NCI-H2081 (cell line): ENCODE data around the gene ANXA7.

Source experiments
- DNase-seq, 2 experiments: peaks; one replicate each; lab custom pipeline; 2025; lab: John Stamatoyannopoulos, UW

The ANXA7 gene

DNA sequence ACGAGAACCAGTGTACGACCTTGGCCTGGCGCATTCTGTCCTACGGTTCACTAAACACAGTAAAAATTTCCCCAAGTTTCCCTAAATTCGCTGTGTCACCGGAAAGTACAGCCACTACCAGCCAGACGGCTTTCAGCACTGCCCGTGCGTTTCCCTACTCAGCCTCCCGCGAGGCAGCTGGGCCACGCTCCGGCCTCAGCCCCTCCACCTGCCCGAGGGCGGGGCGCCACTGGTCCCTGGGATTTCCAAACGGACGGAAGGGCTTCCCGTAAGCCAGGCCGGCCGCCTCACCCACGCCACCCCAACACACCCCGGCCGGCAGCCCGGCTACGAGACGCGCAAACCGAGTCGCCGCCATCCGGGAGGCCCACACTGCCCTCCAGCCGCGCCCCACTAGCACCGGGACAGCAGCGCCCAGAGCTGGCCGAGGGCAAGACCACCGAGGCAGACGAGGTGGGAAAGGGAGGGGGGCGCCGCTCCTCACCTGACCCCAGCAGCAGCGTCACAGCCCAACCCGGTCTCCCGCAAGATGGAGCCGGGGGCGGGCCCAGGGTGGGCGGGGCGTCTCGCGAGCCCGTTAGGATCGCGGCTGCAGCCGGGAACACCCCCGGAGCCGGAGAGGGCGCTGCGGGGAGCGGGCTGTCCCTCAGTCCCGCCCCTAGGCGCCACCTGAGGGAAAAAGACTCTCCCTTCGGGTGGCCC, at the start of gene ANXA7:
TSS of gene ANXA7 (minus strand) at position 531 of the 702 bp plus-strand sequence. CDS start 13,202 bp downstream, outside the sequence.
- DNase-seq, result peak; percentile 84 to 88

DNA sequence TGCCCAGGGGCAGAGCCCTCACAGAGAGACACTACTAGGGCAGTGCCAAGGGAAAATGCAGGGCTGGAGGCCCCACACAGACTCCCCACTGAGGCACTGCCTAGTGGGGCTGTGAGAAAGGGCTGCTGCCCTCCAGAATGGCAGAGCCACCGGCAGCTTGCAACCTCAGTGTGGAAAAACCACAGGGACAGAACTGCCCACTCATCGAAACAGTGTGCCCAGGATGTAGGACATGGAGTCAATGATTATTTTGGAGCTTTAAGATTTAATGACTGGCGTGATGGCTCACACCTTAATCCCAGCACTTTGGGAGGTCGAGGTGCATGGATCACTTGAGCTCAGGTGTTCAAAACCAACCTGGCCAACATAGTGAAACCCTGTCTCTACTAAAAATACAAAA, 47.0 kb upstream of the ANXA7 start:
- no peak for DNase-seq

DNA sequence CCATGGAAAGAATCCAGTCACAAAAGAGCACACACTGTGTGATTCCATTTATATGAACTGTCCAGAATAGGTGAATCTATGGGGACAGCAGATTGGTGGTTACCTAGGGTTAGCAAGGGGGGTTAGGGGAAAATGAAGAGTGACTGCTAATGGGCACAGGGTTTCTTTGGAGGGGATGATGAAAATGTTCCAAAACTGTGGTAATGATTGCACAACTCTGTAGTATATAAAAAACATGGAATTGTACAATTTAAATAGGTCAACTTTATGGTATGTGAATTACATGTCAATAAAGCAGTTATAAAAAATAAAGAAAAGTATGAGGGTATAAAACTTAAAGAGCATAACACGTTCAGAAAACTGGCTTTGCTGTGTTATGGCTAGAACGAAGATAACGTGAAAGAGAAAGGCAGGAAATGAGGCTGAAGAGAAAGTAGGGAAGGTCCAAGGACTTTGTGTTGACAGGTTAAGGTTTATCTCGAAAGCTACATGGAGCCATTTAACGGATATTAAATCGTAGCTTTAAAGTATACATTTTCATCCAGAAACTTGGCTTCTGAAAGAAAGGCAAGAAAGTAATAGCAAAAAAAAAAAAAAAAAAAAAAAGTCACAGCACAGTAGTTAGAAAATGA, 45.9 kb upstream of the ANXA7 start:
- DNase-seq, result no peak

DNA sequence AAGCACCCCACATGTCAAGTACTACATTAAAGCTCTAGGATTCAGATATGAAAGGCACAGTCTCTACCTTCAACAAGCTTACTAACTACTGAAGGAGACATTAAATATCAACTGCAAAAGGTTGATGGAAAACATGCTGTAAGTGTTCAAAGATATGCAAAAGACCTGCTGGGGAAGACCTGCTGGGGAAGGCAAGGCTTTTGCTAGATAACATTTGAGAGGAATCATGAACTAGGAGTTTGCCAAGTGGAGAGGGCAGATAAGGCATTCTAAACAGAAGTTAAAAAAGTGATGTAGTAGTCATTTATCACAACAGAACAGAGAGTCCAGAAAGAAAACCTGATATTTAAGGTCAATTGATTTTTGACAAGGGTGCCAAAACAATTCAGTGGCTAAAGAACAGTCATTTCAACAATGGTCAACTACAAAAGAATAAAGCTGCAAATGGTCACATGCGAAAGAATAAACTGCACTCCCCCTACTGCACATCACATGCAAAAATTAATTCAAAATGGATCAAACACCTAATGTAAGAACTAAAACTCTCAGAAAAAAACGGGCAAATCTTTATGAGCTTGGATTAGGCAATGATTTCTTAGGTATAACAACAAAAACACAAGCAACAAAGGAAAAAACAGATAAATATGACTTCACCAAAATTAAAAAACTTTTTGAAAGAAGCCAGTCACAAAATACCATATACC, 42.5 kb upstream of the ANXA7 start:
- no peak for DNase-seq

DNA sequence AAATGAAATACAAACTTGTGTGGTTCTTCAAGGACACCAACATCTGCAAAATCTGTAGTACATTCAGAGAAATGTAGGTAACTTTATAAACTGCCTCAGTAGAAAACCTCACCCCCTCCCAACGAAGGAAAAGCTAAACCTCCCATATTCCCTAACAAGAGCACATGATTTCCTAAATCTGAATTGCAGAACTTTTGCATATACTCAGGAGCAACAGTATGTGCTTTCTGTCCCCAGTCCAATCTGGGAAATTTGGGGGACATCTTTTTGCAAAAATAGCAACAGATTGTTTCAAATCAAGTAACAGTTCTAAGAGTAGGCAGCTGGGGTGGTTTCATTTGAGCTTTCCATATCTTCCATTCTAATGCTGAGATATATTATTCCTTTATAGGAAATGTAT, 35.3 kb upstream of the ANXA7 start:
- DNase-seq, result no peak

DNA sequence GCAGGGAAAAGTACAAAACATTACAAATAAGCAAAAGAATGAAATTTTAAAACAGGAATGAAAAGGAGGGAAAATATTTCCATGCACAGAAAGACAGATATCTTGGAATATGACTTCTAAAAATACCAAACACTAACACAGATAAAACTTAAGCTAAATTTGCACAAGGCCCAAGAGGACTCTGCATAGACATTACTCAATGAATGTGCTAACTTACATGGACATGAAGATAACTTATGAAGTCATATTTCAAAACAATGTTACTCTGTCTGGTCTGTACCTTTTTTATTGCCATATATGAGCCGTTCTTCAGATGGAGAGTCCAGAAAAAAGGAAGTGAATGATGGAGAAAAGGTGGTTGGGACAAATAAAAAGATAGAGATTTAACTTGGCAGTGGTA, 34.5 kb upstream of the ANXA7 start:
- DNase-seq, result no peak

DNA sequence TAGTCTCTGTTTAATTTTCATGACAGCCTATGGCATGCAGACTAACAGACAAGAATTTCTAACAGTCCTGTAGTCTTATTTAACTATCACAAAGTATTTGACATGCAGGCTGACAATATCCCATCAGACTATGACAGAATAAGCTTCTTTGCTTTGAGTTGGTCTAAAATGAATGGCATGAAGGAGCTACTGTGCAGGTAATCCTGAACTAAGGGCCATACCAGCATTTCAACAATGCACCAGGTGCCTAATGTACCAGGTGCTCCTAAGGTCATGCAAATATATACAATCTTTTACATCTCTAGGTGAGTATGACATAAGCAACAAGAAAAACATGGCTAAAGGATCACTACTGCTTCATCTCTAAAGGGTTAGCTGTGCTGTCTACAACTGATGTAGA, 33.1 kb upstream of the ANXA7 start:
- no peak for DNase-seq

DNA sequence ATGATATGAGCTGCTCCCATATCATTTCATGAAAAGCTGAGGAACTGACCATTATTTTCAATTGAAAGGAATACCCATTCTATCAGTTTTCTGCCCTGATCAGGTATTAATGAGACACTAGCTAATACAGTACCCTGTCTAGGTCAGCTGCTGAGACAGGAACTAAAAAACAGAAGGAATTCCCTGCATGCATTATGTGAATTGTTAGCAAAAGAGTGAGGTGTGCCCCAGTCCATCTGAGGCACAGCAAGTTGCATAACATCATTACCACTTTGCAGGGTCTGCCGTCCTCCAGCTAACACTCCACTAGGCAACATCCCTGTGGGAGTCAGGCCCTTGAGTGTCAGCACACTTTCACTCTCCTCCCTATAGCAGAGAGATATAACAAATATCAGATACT, 30.6 kb upstream of the ANXA7 start:
- no peak for DNase-seq

DNA sequence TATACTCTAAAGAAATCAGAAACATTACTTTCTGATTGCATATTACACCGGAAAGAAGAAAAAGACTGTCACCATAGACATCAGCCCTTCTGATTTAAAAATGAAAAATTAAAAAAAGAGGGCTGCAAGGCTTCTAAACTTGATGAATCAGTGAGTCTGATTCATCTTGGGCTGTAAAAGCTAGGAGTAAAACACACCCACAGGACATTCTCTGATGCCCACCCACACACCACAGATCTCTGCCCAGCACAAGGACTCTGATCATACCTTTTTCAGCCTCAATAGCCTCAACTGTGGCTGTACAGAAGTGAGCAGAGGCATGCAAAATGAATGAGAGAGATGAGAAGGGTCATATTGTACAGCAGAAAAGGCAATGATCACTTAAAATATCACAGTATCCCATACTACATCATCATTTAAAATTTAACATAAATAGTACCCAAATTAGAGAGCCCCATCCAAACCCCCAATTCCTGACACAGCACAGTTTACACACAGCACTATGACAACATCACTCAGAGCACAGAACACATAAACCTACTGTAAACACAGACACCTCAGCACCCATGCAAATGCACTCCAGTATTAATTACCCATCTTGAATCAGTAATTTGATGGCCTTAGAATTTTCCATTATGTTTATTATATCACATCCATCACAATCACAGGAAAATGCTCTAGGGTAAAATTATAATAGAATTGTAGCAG, 25.9 kb upstream of the ANXA7 start:
- peak in 1 of 2 experiments; percentile 42 for DNase-seq

DNA sequence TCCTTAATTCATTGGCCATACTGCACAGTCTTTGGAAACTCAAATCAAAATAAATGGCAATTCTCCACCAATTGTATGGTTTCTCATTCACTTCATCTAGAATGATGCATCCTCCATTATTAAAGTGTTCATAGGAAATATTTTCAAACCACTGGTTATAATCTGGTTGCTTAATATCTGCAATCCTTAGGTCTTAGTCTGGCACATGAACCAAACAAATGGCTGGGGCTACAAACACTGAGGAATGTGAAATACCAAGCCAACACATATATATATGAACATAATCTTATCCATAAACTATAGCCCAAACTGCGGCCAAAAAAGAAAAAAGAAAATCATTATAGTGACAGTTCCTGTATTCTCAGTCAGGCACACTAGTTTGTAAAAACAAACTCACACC, 25.2 kb upstream of the ANXA7 start:
- no peak for DNase-seq

DNA sequence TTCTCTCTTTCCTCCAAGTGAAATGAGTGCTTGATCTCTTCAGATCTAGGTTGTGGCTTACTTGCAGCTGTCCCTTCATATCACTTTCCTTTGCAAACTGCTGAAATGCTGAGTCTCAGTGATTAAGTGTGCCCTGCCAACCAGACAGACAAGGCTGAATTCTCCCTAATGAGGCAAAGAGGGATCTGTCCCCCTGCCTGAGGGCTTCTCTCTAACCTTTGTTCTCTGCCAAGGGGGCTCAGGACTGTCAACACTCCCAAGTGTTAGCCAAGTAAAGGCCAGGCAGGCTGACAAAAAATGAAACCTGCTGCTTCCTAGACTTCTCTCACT, 19.6 kb upstream of the ANXA7 start, which contains the start of gene MSS51:
TSS of gene MSS51 (minus strand) at position 24 of the 330 bp plus-strand sequence. CDS start 5,277 bp downstream, outside the sequence.
- peak in 1 of 2 experiments; percentile 32 for DNase-seq

DNA sequence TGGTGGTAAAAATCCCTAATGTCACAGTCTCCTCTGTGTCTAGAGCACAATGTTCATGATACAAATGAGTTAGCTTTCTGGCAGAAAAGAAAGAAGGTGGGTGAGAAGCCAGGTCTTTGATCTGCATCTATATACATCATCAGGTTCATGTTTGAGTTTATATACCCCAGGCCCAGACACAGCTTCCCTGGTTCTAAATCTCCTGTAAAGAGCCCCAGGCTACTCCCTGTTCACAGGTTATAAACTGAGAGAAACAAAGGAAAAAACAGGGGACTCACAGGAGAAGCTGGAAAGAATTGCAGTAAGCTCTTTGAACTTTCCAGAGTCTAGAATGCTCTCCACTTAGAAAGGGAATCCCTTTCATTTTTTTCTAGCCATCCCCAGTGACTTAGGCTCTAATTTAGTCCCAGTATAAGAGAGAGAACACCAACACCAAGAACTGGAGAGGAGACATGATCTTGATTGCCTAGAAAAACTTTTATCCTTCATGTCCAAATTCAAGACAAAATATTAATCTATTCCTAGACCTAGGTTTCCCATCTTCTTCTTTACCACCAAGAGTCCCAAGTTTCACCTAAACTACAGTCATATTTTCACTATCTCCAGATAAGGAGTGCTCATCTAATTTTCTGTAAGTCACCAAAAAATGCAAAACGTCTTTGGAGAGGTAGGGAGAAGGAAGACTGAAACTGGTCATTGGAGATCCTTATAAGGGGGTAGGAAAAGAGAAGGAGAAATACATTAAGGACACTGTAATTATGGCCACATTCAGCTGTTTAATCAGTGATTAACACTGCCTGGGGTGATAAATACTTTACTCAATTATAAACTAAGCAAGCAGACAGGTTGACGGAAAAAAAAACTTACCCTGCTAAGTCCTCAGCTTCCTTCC, 19.0 kb upstream of the ANXA7 start:
- peak in 1 of 2 experiments; percentile 28 for DNase-seq

DNA sequence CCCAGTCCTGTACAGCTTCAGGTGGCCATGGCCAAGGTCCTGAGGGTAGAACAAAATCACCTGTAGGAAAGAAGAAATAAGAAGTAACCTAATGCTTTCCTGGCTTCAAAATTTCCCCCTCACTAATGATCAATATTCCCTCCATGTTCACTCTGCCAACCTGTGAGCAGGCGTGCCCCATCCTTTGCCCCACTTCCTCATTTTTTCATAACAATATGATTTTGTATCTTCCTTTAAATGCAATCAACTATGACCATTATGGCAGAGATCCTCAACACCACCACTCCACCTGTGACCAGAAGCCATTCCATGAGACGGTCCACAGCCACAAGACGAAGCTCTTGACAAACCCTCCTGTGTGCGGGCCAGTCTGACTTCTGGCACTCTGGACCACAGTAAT, 12.5 kb upstream of the ANXA7 start:
- DNase-seq, result no peak

DNA sequence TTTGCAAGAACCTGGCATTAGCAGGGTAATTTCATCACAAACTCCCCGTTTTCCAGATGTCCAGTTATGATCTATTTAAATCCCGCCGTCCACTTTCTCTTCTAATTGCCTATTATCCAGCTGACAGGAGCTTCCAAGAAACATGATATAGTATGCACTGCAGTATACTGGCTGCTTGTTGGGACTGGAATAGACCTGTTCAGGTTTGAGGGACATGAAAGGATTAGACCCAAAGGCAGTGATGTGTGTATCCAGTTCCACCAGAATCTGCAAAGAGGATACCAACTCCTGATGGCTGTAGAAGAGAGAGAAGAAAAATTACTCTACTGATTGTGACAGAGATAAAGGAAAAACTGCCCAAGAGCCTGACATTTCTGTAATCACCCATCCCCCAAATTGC, 10.6 kb upstream of the ANXA7 start:
- no peak for DNase-seq

DNA sequence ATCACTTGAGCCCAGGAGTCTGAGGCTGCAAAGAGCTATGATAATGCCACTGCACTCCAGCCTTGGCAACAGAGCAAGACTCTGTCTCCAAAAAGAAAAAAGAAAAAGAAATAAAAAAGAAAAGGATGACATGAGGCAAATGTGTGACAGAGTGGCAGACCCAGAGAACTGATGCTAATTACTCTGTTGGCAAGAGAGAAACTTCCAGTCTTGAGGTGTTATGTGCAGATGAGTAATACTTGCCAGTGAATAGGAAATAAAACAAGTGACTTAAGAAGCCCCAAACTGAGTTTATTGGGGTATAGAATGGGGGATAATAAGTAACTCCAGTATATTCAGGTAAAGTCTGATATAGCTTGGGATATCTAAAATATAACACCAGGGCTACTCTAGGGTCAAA, 9.5 kb upstream of the ANXA7 start:
- no peak for DNase-seq

DNA sequence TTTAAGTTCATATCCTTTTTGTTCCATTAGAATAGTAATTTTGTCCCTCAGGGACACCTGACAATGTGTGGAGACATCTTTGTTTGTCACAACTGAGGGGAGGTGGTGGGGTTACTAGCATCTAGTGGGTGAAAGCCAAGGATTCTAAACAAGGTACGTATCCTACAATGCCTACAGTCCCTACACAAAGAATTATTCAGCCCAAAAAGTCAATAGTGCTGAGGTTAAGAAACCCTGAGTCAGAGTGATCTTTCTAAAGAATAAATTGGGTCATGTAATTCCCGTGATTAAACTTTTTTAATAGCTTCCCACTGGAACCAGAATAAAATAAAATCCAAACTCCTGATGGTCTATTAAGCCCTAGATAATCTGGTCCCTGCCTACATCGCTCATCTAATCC, 2.7 kb upstream of the ANXA7 start:
- DNase-seq, result no peak

DNA sequence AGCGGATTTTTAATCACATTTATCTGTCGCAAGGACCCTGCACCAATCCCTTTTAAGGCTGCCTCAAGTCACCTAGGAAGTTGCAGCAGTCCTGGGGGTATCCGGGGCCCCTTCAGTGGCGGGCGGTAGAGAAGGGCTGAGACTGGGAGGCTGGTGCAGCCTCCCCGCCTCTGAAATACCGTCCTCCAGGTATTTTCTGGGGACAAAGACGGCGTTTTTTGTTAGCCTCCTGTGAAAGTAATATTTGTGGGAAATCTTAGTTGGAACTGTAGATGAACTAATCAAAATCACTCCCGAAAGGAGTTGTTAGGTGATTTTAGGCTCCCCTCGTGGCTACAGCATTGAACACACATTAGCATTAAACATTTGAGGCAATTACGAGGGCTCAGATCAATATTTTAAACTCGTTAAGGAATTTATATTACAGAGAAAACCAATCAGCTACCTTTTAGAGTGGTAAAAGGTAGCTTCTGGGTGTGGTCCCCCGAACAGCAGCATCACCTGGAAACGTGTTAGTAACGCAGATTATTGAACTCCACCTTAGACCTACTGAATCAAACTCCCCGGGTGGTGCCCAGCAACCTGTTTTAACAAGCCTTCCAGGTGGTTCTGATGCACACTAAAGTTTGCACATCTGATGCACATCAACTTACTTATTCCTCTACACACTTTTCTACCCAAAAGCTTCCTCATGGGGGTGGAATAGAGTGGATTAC, 530 bp upstream of the ANXA7 start:
- DNase-seq, result peak in 1 of 2 experiments; percentile 27

DNA sequence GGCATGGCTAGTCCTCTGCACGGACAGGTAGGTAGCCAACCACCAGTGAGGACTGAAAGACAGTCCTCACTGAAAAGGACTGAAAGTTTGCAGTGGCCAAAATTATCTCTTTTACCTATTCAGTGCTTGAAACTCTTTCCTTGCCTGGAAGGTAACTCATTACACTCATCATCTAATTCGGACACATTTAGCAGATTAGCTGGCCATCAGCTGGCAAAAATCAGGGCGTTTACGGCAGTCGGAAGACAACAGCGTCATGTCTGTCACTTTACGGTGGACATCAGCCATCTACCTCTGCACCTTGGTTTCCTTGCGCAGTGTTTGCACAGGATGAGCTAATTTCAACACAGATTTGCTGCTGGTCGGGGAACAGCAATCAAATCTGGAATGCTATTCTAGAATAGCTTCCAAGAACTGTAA, 740 bp downstream of the ANXA7 start:
- peak; percentile 47 to 75 for DNase-seq

DNA sequence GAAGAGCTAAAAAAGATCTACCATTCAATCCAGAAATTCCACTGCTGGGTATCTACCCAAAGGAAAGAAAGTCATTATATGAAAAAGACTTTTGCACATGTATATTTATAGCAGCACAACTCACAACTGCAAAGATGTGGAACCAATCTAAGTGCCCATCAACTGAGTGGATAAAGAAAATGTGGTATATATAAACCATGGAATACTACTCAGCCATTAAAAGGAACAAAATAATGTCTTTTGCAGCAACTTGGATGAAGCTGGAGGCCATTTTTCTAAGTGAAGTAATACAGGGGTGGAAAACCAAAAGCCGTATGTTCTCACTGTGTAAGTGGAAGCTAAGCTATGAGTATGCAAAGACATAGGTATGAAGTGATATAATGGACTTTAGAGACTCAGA, 3.0 kb downstream of the ANXA7 start:
- DNase-seq, result no peak

DNA sequence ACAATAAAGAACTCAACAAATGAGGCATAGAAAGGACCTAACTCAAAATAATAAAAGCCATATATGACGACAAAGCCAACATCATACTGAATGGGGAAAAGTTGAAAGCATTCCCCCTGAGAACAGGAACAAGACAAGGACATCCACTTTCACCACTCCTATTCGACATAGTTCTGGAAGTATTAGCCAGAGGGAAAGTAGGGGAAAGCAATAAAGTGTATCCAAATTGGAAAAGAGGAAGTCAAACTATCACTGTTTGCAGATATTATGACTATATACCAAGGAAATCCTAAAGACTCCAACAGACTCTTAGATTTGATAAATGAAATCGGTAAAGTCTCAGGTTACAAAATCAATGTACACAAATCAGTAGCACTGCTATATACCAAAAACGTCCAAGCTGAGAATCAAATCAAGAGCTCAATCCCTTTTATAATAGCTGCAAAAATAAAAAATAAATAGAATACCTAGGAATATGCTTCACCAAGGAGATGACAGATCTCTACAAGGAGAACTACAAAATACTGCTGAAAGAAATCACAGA, 4.8 kb downstream of the ANXA7 start:
- DNase-seq, result no peak

DNA sequence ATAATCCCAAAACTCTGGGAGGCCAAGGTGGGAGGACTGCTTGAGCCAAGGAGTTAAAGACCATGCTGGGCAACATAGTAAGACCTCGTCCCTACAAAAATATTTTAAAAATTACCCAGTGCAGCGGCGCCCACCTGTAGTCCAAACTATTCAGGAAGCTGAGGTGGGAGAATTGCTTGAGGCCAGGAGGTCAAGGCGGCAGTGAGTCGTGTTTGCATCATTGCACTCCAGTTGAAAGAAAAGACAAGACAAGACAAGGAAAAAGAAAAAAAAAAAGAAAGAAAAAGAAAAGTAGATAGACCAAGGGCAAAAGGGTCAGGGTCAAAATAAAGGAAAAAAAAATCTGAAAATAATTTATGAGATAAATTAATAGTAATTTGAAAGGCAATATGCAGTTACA, 5.8 kb downstream of the ANXA7 start:
- no peak for DNase-seq
